Daoy (cell line): ENCODE results near the gene MED1. TPM values are rescaled to one million over a fixed set of nuclear protein-coding genes. Genes with fewer than 3 reads are reported as not detected.

Experiments
- DNase-seq: peaks from one replicate; pipeline ENCODE4 v3.0.0-alpha.2; 2015; ENCODE audit warnings: low read depth
- total RNA-seq: library from RNA; depleted of rRNA; stranded (reverse); fragments of >200 nt; shearing (Covaris generic); gene quantifications from 2 replicates; pipeline ENCODE4 v1.2.3, GENCODE V29; 2014; rRNA removed

MED1 gene
- total RNA-seq, 1 experiment from 2014 or later: 9.5 TPM

GRCh38 chr17:39364236-39365025 is 86.6 kb downstream of the MED1 start:
- no peak for DNase-seq

- no peak for DNase-seq
Observed at GRCh38 chr17:39361064-39361463, 90.0 kb downstream of the MED1 start.

- no peak for DNase-seq
Observed at GRCh38 chr17:39360537-39360936, 90.5 kb downstream of the MED1 start.

- no peak for DNase-seq
Observed at GRCh38 chr17:39359994-39360393, 91.1 kb downstream of the MED1 start.

- DNase-seq: no peak
Observed at GRCh38 chr17:39357986-39358385, 93.1 kb downstream of the MED1 start.

GRCh38 chr17:39357488-39357887 is 93.6 kb downstream of the MED1 start:
- DNase-seq: no peak

Other genes starting within 250 kb of the MED1 start
- 0.06 TPM in 1 of 2 replicates, not detected in the other for gene STAC2, start 225.3 kb downstream of the MED1 start, total RNA-seq
- gene FBXL20, start 49.6 kb downstream of the MED1 start, total RNA-seq: 2.1 and 8.2 TPM in 2 replicates
- 16.2 and 19.1 TPM in 2 replicates for gene CDK12, start 10.2 kb upstream of the MED1 start, total RNA-seq
- gene NEUROD2, start 156.7 kb upstream of the MED1 start, total RNA-seq: not detected in 2 replicates
- gene PPP1R1B, start 175.7 kb upstream of the MED1 start, total RNA-seq: not detected in 2 replicates
- gene STARD3, start 185.9 kb upstream of the MED1 start, total RNA-seq: 10.5 and 27.0 TPM in 2 replicates
- not detected in 2 replicates for gene TCAP, start 214.1 kb upstream of the MED1 start, total RNA-seq
- 0.18 TPM in 1 of 2 replicates, not detected in the other for gene PNMT, start 217.2 kb upstream of the MED1 start, total RNA-seq
- gene PGAP3, start 236.8 kb upstream of the MED1 start, total RNA-seq: 5.1 and 10.0 TPM in 2 replicates
- 6.8 and 13.2 TPM in 2 replicates for gene ERBB2, start 248.8 kb upstream of the MED1 start, total RNA-seq